Cardiac septum (tissue), 1 donor: ENCODE measurements around the gene ARID5A. TPM values are rescaled to one million over a fixed set of nuclear protein-coding genes. Genes with fewer than 3 reads are reported as not detected.
A peak's percentile ranks its signal among the peaks of the same experiment; 100 is the strongest.

Source experiments
- DNase-seq: peaks from one replicate; pipeline ENCODE4 v3.0.0-alpha.2; 2020; ENCODE audit warnings: low spot score
- intact Hi-C: fragments of 100-400 bp; cut with DNase I; formaldehyde crosslinking; loops from one replicate; pipeline ENCODE4 v1.14.0; 2022
- total RNA-seq: library from RNA; stranded (reverse); fragmentation: NEBNext Ultra II Directional; extraction: Animal tissue kit (Norgen Biotek cat#: 25700); gene quantifications from one replicate; pipeline ENCODE4 v1.2.1, GENCODE V29; 2021
- donor health status: DM: no; HTN: no; CAD: no.

The ARID5A gene
- total RNA-seq, 1 donor from 2014 or later: 79.4 TPM

DNA sequence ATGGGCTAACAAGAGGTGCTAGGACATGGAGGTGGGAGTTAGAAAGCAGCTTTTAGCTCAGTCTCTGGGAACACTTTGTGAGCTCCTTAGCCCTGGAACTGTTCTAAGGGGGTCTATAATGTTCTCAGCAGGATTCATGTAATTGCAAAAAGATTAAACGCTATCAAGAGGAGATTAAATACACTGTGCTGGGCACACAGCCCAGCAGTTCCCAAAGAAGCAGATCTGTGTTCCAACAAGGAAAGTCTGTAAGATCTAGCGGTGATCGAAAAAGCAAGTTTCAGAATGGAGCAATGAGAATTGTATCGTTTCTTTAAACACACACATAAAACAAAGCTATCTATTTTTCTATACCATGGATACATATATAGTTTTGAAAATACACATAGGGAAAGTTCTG lies 2.4 kb upstream of the ARID5A start:
- no peak for DNase-seq
- intact Hi-C loops: no loop called here

DNA sequence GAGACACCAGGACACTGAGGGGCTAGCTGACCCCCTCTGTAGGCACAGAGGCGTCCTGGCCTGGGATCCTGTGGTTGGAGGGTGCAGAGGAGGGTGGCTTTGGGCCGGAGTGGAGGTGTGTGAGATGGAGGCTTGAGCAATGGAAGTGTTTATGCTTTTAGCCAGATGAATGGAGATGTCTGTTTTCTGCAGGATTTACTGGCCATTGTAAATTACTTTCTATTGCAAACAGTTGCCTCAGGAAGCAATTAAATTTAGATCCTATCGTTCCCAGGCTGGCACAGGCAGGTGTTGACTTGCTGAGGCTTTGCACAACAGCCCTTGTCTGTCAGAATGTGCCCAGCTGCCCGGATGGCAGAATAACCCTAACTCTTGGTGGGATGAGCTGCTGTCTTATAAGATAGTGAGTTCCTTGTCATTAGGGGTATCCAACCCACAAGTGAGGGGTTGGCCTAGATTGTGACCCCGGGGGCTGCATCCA lies 1.8 kb upstream of the ARID5A start:
- intact Hi-C loops: no loop called here
- DNase-seq: no peak

DNA sequence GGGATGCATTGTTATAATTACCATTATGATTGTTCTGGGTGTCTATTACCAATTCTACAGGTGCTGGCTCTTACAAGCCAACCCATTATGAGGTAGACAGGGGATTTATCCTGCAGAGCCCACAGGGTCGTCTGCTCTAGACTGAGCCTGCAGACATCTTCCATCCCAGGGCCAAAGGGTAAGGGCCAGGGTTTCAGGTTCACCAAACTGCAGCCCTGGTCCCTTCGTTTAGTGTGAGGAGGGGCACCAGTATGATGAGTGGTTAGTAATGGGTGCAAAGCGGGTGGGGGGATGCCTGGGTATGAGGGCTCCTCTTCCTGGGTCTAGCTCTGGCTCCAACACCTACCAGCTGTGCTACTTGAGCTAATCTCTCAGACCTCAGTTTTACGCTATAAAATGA lies 1.2 kb upstream of the ARID5A start:
- DNase-seq: no peak
- intact Hi-C loops: no loop called here

DNA sequence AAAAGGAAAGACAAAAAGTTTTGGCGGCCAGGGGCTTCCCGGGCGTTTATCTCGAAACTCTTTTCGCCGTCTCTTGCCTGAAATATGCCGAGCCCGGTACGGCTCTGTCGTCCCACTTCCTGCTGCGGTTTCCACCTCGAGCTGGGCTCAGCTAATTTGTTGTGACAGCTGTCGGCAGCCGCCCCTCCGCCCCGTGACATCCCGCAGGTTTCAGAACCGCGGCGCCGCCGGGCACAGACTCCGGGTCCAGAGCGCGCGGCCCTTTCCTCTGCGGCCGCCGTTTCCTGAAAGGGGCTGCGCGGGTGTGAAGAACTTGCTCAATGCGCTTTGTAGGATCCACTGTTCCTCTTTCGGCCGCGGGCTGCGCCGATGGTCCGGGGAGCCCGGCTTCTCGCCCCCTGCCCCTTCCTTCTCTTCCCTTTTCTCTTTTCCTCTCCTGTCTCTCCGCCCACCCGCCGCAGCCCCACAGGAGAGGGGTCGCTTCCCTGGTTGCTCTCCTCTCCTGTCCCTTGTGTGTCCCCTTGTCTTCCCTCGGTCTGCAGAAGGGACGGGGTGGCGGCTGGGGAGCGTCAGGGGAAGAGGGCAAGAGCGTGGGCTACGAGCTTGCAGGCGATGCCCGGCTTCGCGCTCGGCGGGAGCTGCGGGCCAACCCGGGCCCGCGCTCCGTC lies 648 bp downstream of the ARID5A start:
- peak; percentile 90 for DNase-seq
- intact Hi-C loops: loop anchor here (2.0 kb wide), 1 partner anchor 100 kb away; no protein-coding TSS in a partner anchor

DNA sequence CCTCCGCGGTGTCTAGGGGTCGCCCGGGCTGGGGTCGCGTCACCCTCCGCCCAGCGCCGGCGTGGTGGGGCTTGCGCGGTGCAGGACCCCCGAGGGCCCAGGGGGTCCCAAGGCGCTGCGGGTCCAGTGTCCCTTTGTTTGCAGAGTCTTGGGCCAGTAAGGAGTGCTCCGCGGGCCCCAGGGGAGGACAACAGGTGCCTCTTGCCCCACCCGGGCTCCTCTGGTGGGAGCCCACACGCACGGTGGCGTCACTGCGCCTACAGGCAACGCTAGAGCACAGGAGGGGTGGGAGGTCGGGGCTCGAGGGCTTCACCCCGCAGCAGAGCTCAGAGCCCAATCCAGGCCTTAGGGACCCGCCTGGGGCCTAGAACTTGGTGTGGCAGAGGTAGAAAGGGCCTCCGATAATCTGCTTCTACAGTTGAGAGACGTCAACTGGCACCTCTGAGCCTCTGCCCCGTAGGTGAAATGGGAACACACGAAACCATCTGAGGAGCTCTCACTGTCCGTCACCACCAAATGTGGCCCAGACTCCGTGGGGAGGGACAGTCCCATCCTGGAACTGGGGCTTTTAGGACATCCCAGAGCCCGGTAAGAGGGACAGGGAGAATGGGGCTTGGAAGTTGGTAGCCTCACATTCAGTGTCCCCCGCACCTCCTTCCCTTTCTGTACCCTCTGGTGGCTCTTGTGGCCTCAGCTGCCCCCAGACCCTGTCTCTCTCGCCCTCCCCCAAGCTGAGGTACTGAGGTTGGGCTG lies 1.4 kb downstream of the ARID5A start:
- intact Hi-C loops: loop anchor here (2.0 kb wide), 1 partner anchor 99 kb away; no protein-coding TSS in a partner anchor
- peak; percentile 81 for DNase-seq

DNA sequence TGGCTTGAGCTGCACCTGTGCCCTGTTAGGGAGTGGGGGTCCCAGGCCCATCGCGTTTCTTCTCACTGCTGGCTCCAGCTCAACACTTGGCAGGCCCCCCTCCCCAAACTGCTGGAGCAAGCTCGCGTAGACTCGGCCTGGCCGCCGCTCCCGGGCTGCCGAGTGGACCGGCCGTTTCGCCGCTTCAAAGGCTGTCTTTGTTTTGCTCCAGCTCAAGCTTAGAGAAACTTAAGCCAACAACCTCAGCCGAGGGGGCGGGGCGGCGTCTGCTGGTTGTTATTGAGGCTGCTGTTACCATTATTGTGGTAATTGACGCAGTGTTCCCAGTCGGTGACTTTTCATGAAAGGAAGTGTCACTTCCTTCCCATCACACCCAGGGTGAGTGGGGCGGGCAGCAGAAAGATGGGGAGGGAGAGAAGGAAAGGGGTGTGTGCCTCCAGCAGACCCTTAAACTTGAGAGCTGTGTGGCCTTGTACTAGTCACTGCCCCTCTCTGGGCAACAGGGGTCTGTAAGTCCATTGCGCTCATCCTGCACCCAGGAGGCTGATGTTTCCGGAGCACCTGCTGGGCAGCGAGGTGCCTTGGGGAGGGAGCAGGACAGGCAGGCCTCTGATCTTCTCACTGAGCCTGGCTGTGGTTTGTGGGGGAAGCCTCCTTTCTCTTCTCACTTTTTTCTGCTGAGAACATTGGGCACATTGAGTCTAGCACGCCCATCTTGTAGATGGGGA lies 2.1 kb downstream of the ARID5A start:
- peak; percentile 93 for DNase-seq
- intact Hi-C loops: no loop called here

DNA sequence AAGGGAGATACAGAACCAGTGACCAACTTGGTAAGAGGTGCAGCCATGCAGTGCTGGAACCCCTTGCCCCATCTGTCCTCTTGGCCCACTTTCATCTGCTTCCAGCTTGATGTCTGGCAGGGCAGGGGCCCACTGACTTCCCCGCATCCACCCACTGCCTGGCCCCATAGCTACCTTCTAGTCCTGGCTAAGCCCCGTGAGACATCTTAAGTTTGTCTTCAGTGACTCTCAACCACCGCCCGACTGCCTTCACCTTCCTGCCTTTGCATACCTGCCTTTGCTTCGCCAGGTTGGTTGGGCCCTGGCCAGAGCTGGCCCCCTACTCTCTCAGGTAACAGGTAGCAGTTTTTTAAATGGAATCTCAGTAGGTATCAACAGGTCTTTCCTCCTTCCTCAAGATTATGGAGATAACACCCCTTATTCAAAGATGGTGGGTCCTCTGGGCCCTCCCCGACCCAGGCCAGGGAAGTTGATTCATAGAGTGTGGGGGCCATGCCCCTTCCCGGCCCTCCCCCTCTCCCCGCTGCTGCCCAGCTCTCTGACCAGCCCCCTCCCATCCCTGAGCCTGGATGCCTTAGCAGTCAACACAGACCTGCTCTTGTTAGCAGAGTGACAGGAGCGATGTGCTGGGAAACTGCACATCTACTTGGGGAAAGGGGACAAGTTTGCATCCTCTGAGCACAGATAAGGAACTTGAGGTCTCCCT lies 2.8 kb downstream of the ARID5A start:
- intact Hi-C loops: no loop called here
- DNase-seq: peak; percentile 49

DNA sequence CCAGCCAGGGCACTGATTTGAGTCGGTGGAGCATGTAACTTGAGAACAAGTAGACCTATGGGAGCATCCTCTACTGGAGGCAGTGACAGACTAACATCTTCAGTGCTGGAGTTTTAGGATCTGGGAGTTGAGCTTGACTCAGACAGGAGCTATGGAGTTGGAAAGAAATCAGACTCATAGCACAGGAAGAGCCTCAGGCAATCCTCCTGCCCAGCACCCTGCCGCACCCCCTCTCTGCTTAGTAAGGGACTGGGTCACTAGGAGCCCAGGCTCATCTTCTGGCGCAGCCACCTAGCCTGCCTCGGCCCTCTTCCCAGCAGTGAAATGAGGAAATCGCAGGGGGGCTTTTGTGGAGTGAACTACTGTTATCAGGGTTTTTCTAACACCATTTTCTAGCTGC lies 3.6 kb downstream of the ARID5A start:
- DNase-seq: no peak
- intact Hi-C loops: no loop called here

DNA sequence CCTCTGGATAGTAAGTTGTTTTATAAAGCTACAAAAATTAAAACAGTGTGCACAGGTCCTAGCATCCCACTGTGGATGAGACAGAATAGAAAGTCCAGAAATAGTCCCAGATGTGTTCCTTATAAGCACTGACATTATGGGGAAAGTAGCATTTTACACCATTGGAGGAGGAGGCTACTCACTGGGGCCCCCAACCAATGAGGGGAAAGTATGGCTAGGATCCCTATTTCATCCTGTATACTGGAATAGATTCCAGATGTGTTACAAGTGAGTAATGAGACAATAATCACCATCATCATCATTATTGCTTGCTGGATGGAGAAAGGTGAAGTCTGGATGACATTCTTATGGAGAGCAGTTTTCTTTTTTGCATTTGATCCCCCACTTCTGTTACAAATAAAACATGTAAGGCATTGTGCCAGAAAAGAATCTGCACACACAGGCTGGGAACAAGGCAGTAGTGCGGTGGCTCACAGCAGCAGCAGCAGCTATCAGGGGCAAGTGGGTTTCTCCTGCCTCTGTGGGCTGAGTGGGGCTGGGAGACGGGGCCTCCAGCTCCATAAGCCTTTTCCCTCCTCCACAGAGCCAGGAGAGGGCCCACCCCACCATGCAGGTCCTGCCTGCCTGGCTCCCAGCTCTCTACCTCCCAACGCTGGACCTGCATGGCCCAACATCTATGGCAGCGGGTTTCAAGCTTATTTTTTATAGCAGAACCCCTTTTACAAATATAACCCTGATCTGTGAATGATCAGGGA lies 5.0 kb downstream of the ARID5A start:
- intact Hi-C loops: no loop called here
- DNase-seq: no peak

DNA sequence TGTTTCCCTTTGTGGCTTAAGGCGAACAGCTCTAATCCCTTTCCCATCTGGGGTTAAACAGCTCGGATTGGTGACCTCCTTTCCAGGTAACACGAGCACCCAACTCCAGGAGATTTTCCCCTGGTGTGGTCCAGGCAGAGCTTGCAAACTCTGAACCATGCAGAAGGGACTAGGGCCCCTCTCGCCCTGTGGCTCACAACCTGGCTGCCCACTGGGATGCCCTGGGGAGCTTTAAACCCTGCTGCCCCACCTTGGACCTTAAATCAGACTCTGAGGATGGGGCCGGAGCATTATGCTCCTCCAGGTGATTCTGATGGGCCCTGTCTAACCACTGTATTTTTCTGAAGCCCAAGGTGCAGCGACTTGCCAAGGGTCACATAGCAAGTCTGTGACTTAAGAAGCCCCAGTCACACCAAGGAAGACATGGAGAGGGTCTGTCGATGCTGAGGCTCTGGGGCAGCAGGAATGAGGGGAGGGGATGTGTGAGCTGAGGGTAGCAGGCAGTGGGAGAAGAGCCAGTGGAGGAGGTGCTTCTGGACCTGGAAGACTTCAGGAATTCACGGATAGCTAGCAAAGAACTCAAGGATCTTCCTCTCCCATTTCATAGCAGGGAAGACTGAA lies 5.9 kb downstream of the ARID5A start:
- no peak for DNase-seq
- intact Hi-C loops: no loop called here

DNA sequence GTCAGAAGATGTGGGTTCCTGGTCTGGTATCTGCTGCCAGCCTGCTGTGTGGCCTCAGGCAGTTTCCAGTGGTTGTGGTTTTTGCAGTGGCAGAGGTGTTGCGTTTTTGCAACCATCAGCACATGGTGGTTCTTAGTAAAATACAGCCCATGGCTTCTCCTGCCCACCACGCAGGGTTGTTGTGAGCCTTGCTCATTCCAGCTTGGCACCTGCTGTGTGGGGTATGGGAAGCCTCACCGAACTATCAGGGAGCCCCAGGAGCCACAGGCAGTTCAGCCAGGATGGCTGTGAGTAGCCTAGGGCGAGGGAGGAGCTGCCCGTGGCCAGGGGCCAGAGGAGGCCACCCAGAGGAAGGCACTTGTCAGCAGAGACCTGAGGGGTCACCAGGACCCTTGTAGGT lies 9.8 kb downstream of the ARID5A start:
- no peak for DNase-seq
- intact Hi-C loops: no loop called here

DNA sequence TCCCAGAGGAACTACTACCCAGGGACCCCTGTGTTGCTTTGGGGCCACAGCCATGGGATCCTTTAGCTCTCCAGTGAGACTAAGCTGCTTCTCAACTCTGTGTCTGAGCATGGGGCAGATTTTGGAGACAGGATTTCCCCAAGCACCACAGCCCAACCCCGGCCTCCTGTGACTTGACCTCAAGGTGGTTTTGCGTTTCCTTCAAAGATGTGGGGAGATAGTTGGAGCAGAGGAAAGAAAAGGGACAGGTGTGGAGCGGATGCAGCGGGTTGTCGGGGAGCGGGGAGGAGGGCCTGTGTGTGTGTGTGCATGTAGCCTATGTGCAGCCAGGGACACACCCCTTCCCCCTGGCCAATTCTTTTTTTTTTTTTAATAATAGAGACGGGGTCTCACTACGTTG lies 10.2 kb downstream of the ARID5A start:
- DNase-seq: no peak
- intact Hi-C loops: no loop called here

DNA sequence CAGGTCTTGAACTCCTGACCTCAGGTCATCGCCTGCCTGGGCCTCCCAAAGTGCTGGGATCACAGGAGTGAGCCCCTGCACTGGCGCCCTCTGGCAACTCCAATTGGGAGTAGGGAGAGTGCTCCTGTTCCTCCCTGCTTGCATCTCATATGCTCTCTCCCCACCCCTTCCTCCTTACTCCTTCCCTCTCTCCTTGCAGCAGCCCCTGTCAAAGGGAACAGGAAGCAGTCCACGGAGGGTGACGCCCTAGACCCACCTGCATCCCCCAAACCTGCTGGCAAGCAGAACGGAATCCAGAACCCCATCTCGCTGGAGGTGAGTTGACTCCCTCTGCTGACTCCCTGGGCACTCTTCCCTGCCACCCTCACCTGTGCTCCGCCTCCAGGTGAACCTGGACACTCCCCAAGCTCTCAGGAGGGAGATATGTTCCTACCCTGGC lies 10.7 kb downstream of the ARID5A start:
- intact Hi-C loops: no loop called here
- DNase-seq: no peak

DNA sequence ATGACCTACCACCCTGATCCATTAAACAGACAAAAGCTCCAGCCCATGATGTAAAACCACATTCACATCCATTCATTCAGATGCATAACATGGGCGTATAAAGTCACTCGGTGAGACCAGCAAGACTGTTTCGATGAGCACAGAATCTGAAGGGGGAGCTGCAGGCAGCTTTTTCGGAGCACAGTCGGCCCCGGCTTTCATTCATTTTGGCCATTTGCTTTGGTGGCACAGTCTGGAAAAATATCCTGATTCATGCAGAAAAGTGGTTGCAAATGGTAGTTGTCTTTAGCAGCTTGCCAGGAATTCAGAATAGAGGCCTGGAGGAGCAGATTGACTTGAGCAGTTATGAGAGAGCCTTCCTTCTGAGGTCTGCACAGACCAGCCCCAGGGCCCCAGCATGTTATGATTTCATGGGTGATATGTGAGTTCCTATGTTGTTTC lies 11.2 kb downstream of the ARID5A start:
- DNase-seq: no peak
- intact Hi-C loops: no loop called here

DNA sequence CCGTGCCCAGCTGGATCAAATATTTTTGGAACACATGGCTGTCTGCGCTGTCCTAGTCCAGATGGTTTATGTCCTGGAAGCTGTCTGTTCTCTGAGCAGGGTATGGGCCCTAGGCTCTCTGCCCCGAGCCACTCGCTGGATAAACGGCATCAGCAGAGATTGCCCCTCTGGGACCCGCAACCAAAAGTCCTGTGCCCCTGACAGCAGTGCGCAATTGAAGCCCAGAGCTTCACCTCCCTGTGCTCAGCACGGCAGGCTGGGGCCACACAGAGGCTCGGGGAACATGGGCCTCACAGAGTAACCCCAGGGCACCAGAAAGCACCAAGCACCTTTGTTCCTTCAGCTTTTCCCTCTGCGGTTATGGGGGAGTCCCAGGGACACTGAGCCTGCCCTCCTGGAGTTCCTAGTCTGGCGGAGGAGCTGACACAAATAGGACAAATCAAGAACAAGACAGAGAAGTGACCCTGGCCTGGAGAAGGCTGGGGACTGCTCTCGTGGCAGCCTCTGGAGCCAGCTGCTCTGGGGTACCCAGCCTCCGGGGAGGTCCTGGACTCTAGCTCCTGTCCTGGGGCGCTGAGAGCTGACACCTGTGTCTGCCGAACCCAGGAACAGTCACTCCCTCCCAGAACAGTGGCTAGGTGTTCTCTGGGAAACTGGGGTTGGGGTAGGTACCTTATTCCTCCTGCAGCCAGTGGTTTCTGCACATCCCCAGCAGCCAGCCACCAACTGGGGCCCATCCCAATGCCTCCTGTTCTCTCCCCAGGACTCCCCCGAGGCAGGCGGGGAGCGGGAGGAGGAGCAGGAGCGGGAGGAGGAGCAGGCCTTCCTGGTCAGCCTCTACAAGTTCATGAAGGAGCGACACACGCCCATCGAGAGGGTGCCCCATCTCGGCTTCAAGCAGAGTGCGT lies 12.3 kb downstream of the ARID5A start:
- DNase-seq: no peak
- intact Hi-C loops: no loop called here

DNA sequence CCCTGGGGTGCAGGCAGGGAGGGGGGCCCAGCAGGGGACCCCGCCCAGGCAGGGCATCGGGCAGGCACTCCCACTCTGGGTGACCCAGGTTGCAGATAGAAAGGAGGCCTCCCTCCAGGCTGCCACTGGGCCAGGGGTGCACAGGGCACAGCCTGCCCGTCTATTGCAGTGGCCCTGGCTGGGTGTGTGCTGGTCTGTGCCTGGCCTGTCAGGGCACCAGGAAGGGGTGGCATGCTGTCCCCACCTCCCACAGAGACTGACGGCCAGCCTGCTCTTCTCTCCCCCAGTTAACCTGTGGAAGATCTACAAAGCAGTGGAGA lies 12.9 kb downstream of the ARID5A start:
- no peak for DNase-seq
- intact Hi-C loops: no loop called here

DNA sequence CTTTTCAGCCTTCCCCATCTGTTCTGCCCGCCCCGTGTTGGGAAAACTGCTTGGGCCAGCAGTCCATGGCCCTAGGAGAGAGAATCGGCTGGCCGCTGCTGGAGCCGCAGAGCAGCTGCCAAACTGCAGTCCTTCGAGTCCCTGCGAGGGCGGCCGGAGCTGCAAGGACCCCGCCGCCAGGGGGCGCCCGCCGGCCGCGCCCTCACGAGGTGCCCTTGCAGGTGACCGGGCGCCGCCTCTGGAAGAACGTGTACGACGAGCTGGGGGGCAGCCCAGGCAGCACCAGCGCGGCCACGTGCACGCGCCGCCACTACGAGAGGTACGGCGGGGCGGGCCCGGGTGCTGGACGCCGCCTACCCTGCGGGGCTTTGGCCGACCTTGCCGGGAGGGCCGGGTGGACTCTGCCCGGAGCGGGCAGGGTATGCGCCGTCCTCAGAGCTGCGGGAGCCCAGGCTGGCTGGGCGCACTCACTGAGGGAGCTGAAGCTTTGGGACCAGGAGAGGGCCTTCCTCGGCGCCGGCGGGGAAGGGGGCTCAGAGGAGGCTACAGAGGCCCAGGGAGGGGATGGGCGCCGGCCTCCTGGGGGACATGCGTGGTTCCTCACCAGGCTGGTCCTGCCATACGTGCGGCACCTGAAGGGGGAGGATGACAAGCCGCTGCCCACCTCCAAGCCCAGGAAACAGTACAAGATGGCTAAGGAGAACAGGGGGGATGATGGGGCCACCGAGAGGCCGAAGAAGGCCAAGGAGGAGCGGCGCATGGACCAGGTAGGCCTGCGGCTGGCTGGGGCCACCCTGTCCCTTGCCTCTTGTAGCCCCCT lies 13.6 kb downstream of the ARID5A start:
- intact Hi-C loops: loop anchor here (5.0 to 10.0 kb wide), 4 partner anchors 143 to 405 kb away; partner anchors contain the start of gene CNNM4
- no peak for DNase-seq
